Measurements from ENCODE around the gene PCSK1N. TPM values are rescaled to one million over a fixed set of nuclear protein-coding genes. Genes with fewer than 3 reads are reported as not detected.
A peak's percentile ranks its signal among the peaks of the same experiment; 100 is the strongest.

The PCSK1N gene
- total RNA-seq, 1 experiment from 2014 or later = not detected

DNA sequence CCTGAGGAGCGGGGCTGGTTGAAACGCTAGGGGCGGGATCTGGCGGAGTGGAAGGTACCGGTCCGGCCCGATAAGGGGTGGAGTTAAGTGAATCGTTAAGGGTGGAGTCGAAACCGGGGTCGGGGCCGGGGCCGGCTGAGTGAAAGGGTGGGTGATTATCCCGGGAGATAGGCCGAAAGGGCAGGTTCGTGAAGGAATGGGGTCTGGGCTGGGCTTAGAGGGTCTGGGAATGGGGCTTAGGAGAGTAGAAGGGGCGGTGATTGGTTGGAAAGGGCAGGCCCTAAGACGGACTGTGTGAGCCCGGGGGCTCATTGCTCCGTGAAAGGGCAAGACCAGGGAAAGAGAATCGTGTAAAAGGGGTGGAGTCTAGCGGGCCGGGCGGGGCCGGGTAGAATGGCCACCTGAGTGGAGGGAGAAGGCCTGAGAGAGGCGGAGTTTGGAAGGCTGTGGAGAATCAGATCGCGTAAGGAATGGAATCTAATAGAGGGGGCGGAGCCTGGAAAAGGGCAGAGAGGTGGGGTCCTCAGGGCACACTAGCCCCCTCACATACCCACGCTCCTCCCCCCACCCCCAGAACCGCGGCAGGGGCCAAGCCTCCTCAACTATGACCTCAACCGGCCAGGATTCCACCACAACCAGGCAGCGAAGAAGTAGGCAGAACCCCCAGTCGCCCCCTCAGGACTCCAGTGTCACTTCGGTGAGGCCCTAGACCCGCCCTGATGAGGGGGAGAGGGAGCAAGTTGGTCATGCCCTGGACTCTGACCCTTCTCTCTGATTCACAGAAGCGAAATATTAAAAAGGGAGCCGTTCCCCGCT lies 33.1 kb downstream of the PCSK1N start:
- Histone ChIP-seq H3K9me3 (replicated peaks) (no peaks in the 10 kb centered on the region), H3K27me3 (no peaks in the 10 kb centered on the region), H3K4me1 (no peaks in the 10 kb centered on the region), H3K4me3 (peak overlapping the region; percentile 77), H3K27ac (peak overlapping the region; percentile 87), H3K36me3 (no peaks in the 10 kb centered on the region)
- DNase-seq = peak; percentile 79 to 81

DNA sequence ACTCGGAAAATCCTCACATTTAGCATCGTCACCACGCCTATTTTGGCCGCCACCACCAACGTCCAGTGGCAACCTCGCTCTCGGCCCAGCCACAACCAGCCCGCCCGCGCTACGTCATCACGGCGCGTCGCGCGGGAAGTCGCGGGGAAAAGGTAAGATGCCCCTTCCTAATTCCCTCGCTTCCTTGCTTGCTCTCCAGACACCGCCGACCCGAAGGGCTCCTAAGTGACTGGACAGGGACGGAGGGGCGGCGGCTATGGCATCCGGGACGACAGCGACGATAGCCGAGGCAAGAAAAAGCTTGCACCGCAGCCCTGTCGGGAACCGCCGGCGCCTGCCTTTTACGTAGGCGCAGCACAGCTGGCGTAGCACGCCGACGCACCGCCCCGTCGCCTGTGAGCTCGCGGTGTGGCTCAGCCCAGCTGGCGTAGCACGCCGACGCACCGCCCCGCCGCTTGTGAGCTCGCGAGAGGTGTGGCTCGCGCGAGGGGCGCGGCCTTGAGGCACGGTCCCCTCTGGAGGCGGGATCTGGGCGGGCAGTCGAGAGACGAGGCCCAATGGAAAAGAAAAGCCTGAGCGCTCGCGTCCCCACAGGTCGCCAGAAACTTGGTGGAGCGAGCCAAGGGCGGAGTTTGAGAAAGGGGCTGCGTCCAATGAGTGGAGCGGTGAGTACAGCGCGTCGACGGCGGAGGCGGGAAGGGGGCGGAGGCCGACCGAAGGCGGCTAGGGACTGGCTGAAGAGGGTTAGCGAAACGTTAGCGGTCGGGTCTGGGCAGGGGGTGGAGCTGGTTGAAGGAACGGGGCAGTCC lies 33.9 kb downstream of the PCSK1N start, which contains the start of gene HDAC6:
HDAC6 (plus strand) TSS at position 788 of the 809 bp plus-strand sequence. CDS start 626 bp downstream, outside the sequence.
- H3K4me1 ChIP-seq = no peaks in the 10 kb centered on the region
- H3K27ac ChIP-seq = peak within 1 kb of the TSS; percentile 99
- peak; percentile 94 to 95 for DNase-seq
- no peaks in the 10 kb centered on the region for H3K36me3 ChIP-seq
- no peaks in the 10 kb centered on the region for H3K9me3 ChIP-seq (replicated peaks)
- peak within 1 kb of the TSS; percentile 91 for H3K4me3 ChIP-seq
- H3K27me3 ChIP-seq = no peaks in the 10 kb centered on the region

DNA sequence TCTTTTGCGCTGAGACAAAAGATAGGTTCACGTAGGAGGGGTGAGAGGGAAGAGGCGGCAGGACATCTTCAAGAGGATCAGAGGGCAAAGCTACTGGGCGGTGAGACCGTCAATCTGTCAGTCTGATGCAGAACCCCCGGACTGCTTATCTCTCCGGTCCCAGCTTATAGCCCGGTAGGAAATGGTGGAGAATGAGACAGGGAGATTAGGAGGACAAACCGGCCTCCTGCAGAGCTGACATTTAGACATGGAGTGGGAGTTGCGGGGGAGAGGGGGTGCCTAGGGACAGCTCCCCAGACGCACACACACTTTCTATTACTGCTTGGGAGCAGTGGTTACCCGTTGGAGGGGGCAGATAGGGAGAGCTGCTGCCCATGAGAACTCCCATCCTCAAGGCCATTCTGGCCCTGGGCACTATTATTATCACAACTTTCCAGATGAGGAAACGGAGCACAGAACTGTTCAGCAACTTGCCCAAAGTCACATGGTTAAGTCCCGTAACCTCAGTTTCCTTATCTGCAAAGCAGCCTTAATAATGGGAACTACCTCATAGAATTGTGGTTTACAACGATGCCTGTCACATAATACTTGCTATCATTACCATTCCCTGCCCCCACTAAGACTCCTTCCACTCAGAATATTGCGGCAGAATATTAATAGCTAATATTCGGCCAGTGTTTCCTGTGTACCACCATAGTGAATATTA lies 34.7 kb downstream of the PCSK1N start:
- Histone ChIP-seq H3K9me3 (replicated peaks) (no peaks in the 10 kb centered on the region), H3K4me1 (no peaks in the 10 kb centered on the region), H3K36me3 (no peaks in the 10 kb centered on the region), H3K27ac (peak overlapping the region; percentile 99), H3K4me3 (peak overlapping the region; percentile 91), H3K27me3 (no peaks in the 10 kb centered on the region)
- no peak for DNase-seq

DNA sequence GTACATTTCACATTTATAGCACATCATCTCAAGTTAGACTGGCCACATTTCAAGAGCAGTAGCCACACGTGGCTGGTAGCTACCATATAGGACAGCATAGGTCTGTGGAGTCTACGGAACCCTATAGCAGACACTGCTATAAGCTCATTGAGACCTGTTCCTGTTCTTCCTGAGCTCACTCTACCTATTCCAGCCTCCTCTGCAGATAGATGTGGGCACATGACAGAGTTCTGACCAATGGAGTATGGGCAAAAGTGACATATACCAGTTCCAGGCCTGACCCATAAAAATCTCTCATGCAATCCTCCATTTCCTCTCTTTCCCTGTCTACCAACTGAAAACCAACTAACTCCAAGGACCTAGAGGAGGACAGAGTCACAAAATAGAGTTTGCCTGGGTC lies 37.1 kb downstream of the PCSK1N start:
- no peak for DNase-seq
- no peaks in the 10 kb centered on the region for H3K27me3 ChIP-seq
- H3K27ac ChIP-seq = no peak overlapping the region
- H3K9me3 ChIP-seq (replicated peaks) = no peaks in the 10 kb centered on the region
- H3K4me3 ChIP-seq = no peak overlapping the region
- H3K4me1 ChIP-seq = no peaks in the 10 kb centered on the region
- H3K36me3 ChIP-seq = no peaks in the 10 kb centered on the region

DNA sequence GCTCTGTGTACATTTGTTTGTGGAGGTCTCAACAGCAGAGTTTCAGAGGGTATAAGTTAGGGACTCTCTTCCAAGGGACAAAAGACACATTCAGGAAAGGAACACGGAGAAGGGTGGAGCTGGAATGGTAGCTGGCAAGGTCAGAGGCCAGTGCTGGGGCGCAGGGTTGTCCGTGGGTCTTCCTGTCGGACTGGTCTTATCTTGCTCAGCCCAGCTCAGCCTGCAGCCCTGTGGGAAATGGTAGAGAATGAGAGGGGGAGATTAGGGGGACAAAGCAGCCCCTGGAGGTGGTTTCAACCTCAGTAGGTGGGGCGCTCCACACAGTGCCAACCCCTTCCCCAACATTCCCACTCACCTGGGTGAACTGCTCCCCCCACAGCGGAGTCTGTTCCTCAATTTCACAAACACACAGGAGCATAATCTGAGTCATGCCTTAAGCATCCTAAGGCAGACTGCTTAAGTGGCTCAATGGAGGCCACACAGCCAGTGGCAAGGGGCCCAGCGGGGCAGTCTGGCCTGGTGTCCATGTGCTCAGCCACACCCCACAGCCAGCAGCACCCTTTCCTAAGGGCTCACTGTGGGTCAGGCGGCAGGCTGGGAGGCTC lies 40.4 kb downstream of the PCSK1N start:
- Histone ChIP-seq H3K36me3 (no peaks in the 10 kb centered on the region), H3K4me3 (no peak overlapping the region), H3K9me3 (replicated peaks) (no peaks in the 10 kb centered on the region), H3K4me1 (no peaks in the 10 kb centered on the region), H3K27me3 (no peaks in the 10 kb centered on the region), H3K27ac (no peak overlapping the region)
- no peak for DNase-seq

DNA sequence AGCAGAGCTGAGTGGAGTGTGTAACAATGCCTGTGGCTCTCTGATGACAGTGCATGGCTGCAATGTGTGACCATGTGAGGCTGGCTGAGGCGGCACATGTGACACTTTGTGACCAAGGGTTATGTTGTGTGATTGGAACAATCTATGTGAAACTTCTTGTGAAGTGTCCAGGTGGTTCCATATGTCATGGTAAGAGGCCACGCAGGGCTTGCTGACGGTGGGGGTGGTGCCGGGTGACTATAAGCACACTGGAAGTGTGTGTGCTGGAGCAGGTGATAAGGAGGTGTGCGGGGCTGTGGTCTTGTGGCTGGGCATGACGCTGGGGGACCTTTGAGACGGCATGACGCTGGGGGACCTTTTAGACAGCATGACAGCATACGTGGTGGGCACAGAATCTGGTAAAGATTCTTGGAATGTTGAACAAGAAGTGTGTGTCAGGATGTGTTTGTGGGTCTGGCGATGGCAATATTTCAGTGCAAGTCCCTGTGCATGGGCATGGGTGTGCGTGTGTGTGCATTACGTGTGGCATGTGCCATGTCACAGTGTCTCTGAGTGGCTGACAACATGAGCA lies 41.0 kb downstream of the PCSK1N start:
- Histone ChIP-seq H3K27ac (no peak overlapping the region), H3K4me3 (no peak overlapping the region), H3K4me1 (no peaks in the 10 kb centered on the region), H3K36me3 (no peaks in the 10 kb centered on the region), H3K9me3 (replicated peaks) (no peaks in the 10 kb centered on the region), H3K27me3 (no peaks in the 10 kb centered on the region)
- DNase-seq = no peak

DNA sequence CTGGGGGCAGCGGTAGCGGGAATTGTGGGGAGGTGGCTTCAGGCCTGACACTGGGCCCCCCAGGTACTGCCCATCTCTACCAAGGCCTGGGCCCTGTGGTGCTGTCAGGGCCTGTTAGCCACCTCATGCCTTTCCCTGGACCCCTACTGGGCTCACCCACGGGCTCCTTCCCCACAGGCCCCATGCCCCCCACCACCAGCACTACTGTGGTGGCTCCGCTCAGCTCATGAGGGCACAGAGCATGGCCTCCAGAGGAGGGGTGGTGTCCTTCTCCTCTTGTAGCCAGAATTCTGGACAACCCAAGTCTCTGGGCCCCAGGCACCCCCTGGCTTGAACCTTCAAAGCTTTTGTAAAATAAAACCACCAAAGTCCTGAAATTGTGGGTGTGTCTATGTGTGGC lies 41.5 kb downstream of the PCSK1N start:
- no peak for DNase-seq

DNA sequence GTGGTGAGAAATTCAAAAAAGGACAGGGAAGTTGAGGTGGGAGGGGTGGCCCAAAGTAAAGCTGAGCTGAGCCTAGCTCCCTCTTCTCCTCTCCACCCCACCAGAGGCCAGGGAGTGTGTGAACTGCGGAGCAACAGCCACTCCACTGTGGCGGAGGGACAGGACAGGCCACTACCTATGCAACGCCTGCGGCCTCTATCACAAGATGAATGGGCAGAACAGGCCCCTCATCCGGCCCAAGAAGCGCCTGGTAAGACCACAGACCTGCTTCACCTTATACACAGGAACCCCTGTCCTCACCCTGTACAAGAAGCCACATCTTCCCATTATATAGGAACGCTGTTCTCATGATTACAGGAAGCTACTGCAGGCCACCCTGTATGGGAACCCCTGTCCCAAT lies 43.2 kb downstream of the PCSK1N start:
- no peaks in the 10 kb centered on the region for H3K27me3 ChIP-seq
- H3K9me3 ChIP-seq (replicated peaks) = no peaks in the 10 kb centered on the region
- no peaks in the 10 kb centered on the region for H3K36me3 ChIP-seq
- H3K27ac ChIP-seq = no peak overlapping the region
- no peak for DNase-seq
- no peak overlapping the region for H3K4me3 ChIP-seq
- H3K4me1 ChIP-seq = no peaks in the 10 kb centered on the region

More for the DNA sequence above, 41.5 kb downstream of the PCSK1N start:
- Histone ChIP-seq H3K36me3 (no peaks in the 10 kb centered on the region), H3K27me3 (no peaks in the 10 kb centered on the region), H3K27ac (no peak overlapping the region), H3K9me3 (replicated peaks) (no peaks in the 10 kb centered on the region), H3K4me3 (no peak overlapping the region), H3K4me1 (no peaks in the 10 kb centered on the region)

DNA sequence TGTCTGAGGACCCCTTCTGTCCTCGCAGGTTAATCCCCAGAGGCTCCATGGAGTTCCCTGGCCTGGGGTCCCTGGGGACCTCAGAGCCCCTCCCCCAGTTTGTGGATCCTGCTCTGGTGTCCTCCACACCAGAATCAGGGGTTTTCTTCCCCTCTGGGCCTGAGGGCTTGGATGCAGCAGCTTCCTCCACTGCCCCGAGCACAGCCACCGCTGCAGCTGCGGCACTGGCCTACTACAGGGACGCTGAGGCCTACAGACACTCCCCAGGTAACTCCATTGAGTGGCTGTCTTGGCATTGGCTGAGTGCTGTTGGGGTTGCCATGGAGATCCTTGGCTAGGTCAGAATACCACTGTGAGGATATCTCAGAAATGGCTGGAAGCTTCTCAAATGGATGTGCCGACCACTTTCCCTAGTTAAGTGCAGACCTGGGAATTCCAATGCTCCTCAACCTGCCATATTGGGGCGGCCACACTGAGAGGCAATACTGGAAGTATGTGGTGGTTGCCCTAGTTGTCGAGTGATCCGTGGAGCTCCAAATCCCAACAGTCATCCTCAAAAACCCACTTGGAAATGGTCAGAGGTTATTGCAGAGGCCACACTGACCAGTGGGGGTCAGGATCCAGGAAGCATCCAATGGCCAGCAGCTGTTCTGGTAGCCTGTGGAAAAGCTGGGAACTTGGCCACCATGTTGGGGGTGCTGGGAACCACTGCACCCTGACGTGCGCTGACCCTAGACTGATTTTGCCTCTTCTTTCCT lies 44.2 kb downstream of the PCSK1N start:
- Histone ChIP-seq H3K27ac (no peak overlapping the region), H3K4me3 (no peak overlapping the region), H3K27me3 (no peaks in the 10 kb centered on the region), H3K9me3 (replicated peaks) (no peaks in the 10 kb centered on the region), H3K4me1 (no peaks in the 10 kb centered on the region), H3K36me3 (no peaks in the 10 kb centered on the region)
- no peak for DNase-seq

DNA sequence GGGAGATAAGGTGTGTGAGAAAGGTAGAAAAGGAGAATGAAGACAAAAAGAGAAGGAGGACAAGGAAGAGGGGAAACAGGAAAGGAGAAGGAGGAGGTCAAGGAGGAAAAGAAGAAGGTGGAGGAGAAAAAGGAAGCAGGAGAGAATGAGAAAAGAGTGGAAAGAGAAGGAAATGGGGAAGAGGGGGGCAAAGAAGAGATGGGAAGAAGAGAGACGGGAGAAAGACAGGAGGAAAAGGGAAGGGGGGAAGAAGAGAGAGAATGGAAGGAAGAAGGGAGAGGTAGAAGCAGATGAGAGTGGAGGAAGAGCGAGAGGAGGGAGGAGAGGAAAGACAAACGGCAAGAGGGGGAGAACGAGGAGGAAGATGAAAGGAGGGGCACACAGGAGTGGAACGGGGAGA lies 44.9 kb downstream of the PCSK1N start:
- Histone ChIP-seq H3K27me3 (no peaks in the 10 kb centered on the region), H3K9me3 (replicated peaks) (no peaks in the 10 kb centered on the region), H3K4me1 (no peaks in the 10 kb centered on the region), H3K27ac (no peak overlapping the region), H3K36me3 (no peaks in the 10 kb centered on the region), H3K4me3 (no peak overlapping the region)
- DNase-seq = no peak

DNA sequence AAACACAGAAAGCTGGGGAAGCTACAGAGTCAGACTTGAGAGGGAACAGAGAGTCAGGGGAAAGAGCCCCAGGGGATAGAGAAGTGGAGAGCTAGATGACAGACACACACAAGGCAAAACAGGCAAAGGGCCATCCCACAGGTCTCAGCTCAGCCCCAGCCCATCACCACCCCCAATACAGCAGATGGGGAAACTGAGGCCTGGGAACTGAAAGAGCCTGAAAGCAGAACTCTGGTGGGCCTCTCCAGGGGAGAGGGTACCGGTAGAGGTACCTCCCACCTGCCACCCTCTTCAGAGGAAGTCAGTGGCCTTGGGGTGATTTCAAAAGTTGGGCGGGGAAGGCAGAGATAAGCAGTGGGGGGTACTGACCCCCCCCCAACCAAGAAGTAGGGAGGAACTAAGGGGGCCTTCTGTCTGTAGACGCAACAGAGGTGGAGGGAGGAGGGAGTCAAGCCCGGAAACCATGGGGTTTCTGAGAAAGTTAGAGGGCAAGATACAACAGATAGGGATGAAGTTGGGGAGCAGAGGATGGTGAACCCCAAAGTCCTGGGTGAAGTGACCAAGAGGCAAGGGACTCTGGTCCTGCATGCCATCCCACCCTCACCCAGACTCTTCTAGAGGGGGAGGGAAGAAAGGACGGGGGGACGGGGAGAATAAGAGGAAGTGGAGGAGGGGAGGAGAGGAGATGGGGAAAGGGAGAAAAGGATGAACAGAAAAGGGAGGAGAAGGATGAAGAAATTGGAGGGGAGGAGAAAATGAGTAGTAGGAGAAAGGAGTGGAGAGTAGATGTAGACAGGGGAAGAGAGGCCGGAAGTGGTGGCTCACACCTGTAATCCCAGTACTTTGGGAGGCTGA lies 45.8 kb downstream of the PCSK1N start:
- Histone ChIP-seq H3K9me3 (replicated peaks) (no peaks in the 10 kb centered on the region), H3K27ac (no peak overlapping the region), H3K4me1 (no peaks in the 10 kb centered on the region), H3K27me3 (no peaks in the 10 kb centered on the region), H3K36me3 (no peaks in the 10 kb centered on the region), H3K4me3 (no peak overlapping the region)
- no peak for DNase-seq

DNA sequence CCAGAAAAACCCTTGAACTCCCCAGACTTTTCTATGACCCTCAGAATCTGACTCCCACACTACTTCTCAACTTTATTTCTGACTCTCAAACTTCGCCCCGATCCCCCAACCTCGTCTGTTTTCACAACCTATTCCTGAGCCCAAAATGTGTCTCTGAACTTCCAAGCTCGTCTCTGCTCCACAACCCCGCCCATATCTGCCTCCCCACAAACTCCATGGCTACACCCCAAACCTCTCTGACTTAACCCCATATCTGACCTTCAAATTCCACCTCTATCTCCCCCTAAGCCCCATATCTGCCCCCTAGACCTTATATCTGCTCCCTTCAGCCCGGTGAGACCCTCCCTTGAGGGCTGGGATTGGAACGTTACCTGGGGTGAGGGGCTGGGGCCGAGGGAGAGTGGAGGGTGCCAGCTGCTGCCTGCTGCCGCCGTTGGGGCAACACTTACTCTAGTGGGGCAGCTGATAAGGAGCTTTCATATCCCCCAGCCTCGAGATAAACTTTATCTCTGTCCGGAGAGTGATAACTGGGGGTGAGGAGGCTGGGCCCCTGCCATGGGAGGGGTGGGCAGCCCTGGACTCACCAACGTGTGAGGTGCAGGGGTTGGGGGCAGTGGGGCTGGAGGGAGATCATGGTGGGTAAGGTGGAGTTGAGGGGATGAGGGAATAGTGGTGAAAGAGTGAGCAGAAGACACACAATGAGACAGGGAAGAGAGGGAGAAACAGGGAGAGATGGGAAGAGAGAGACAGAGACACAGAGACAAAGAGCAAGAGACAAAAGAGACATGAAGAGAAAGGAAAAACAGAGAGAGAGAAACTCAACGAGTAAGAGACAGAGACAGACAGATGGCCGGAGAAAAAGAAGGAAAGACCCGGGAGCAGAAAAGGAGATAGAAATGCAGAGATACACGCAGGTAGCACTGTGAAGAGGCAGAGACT lies 47.6 kb downstream of the PCSK1N start:
- H3K9me3 ChIP-seq (replicated peaks) = no peaks in the 10 kb centered on the region
- H3K4me1 ChIP-seq = no peaks in the 10 kb centered on the region
- H3K36me3 ChIP-seq = no peaks in the 10 kb centered on the region
- no peaks in the 10 kb centered on the region for H3K27me3 ChIP-seq
- no peak for DNase-seq
- no peak overlapping the region for H3K4me3 ChIP-seq
- H3K27ac ChIP-seq = no peak overlapping the region

Measured in SJCRH30 (cell line).